HG03066 (cell line): ENCODE data around the gene NCAN.

Source experiments
- ATAC-seq: cut with Tn5 transposase; IDR thresholded peaks from one replicate; pipeline ENCODE4 v1.9.1; 2021; ENCODE audit warnings: low read depth; ENCODE audit not compliant: unreplicated experiment

Gene NCAN

GRCh38 chr19:19258589-19259338, 47.0 kb downstream of the NCAN start:
- ATAC-seq: no peak

GRCh38 chr19:19259741-19260140, 48.0 kb downstream of the NCAN start:
- no peak for ATAC-seq

GRCh38 chr19:19260417-19261214, 48.9 kb downstream of the NCAN start:
- ATAC-seq: no peak

GRCh38 chr19:19261350-19262189, 49.8 kb downstream of the NCAN start:
- no peak for ATAC-seq

- no peak for ATAC-seq
These were observed 50.7 kb downstream of the NCAN start for GRCh38 chr19:19262190-19263057.

GRCh38 chr19:19263886-19264487, 52.2 kb downstream of the NCAN start:
- no peak for ATAC-seq

GRCh38 chr19:19267305-19267704, 55.5 kb downstream of the NCAN start:
- ATAC-seq: no peak

GRCh38 chr19:19268453-19269385, 57.0 kb downstream of the NCAN start:
- no peak for ATAC-seq

GRCh38 chr19:19269952-19270694, 58.4 kb downstream of the NCAN start:
- no peak for ATAC-seq

- ATAC-seq: no peak
These were observed 59.2 kb downstream of the NCAN start for GRCh38 chr19:19270749-19271571.

GRCh38 chr19:19271828-19272599, 60.3 kb downstream of the NCAN start:
- no peak for ATAC-seq

- ATAC-seq: no peak
These were observed 62.4 kb downstream of the NCAN start for GRCh38 chr19:19274146-19274545.

- ATAC-seq: no peak
These were observed 63.2 kb downstream of the NCAN start for GRCh38 chr19:19274716-19275565.

GRCh38 chr19:19276386-19276785, 64.6 kb downstream of the NCAN start:
- no peak for ATAC-seq

GRCh38 chr19:19276851-19277250, 65.1 kb downstream of the NCAN start:
- ATAC-seq: no peak
